Liver (tissue), 9 donors: ENCODE results near the gene P2RX5. TPM values are rescaled to one million over a fixed set of nuclear protein-coding genes. Genes with fewer than 3 reads are reported as not detected.

ENCODE experiments used
- DNase-seq: peaks from one replicate; pipeline ENCODE4 v3.0.0-alpha.2; 2017; ENCODE audit warnings: low spot score
- H3K27ac ChIP-seq, 2 donors: one replicate each; pipeline ENCODE4 v1.7.0; 2013; ENCODE audit warnings: inconsistent platforms in 2 of 2, low read length in 2 of 2, control low read depth in 1 of 2, low read depth in 1 of 2, mild to moderate bottlenecking in 1 of 2
- H3K27me3 ChIP-seq, 4 donors: one replicate each; pipeline versions ENCODE4 v1.6.1 to v1.7.0; 2013; ENCODE audit warnings: low read length in 3 of 4, inconsistent platforms in 1 of 4, mild to moderate bottlenecking in 1 of 4, moderate library complexity in 1 of 4; ENCODE audit not compliant: control insufficient read depth in 4 of 4, insufficient read depth in 4 of 4
- H3K36me3 ChIP-seq, 4 donors: one replicate each; pipeline versions ENCODE4 v1.6.1 to v1.7.0; 2013; ENCODE audit warnings: low read length in 3 of 4, mild to moderate bottlenecking in 3 of 4, low read depth in 1 of 4, moderate library complexity in 1 of 4; ENCODE audit not compliant: control insufficient read depth in 4 of 4, insufficient read depth in 3 of 4
- H3K4me1 ChIP-seq, 4 donors: one replicate each; pipeline versions ENCODE4 v1.6.1 to v1.7.0; 2013; ENCODE audit warnings: low read length in 3 of 4, mild to moderate bottlenecking in 3 of 4, moderate library complexity in 1 of 4; ENCODE audit not compliant: control insufficient read depth in 4 of 4, insufficient read depth in 4 of 4
- H3K4me3 ChIP-seq, 3 donors: one replicate each; pipeline versions ENCODE4 v1.6.1 to v1.7.0; 2013; ENCODE audit warnings: low read length in 3 of 3, control low read depth in 1 of 3, low read depth in 1 of 3, mild to moderate bottlenecking in 1 of 3
- H3K9ac ChIP-seq, 2 donors: one replicate each; pipeline ENCODE4 v1.7.0; 2013; ENCODE audit warnings: low read length in 2 of 2, mild to moderate bottlenecking in 2 of 2, moderate library complexity in 2 of 2, control low read depth in 1 of 2, low read depth in 1 of 2
- H3K9me3 ChIP-seq, 4 donors: one replicate each; pipeline versions ENCODE4 v1.6.1 to v1.7.0; 2013; ENCODE audit warnings: low read length in 3 of 4; ENCODE audit not compliant: control insufficient read depth in 4 of 4
- ATF3 ChIP-seq: IDR thresholded peaks from 2 replicates; pipeline ENCODE4 v1.6.1; 2016; ENCODE audit warnings: antibody characterized with exemption
- EGR1 ChIP-seq, 2 donors: IDR thresholded peaks; 2 replicates each; pipeline ENCODE4 v1.6.1; 2016 to 2018; ENCODE audit warnings: antibody characterized with exemption in 2 of 2, low read depth in 2 of 2
- FOXA2 ChIP-seq: IDR thresholded peaks from 2 replicates; pipeline ENCODE4 v1.6.1; 2016; ENCODE audit warnings: antibody characterized with exemption
- GABPA ChIP-seq, 2 donors: IDR thresholded peaks in 1 of 2; conservative IDR thresholded peaks in 1 of 2; 2 replicates each; pipeline ENCODE4 v1.6.1; 2016; ENCODE audit warnings: antibody characterized with exemption in 2 of 2, mild to moderate bottlenecking in 1 of 2, moderate library complexity in 1 of 2
- HNF4A ChIP-seq, 2 donors: conservative IDR thresholded peaks; 2 replicates each; pipeline ENCODE4 v1.6.1; 2016; ENCODE audit warnings: antibody characterized with exemption in 2 of 2, mild to moderate bottlenecking in 2 of 2
- JUND ChIP-seq, 2 donors: IDR thresholded peaks; 2 replicates each; pipeline ENCODE4 v1.6.1; 2016; ENCODE audit warnings: antibody characterized with exemption in 2 of 2
- NR2F2 ChIP-seq: IDR thresholded peaks from 2 replicates; pipeline ENCODE4 v1.6.1; 2016; ENCODE audit warnings: antibody characterized with exemption
- RAD21 ChIP-seq, 2 donors: IDR thresholded peaks; 2 replicates each; pipeline ENCODE4 v1.6.1; 2016; ENCODE audit warnings: antibody characterized with exemption in 2 of 2, mild to moderate bottlenecking in 2 of 2
- RXRA ChIP-seq, 2 donors: IDR thresholded peaks; 2 replicates each; pipeline ENCODE4 v1.6.1; 2017 to 2018; ENCODE audit warnings: antibody characterized with exemption in 2 of 2, mild to moderate bottlenecking in 1 of 2
- SP1 ChIP-seq: IDR thresholded peaks from 2 replicates; pipeline ENCODE4 v1.6.1; 2018; ENCODE audit warnings: antibody characterized with exemption, mild to moderate bottlenecking
- YY1 ChIP-seq: IDR thresholded peaks from 2 replicates; pipeline ENCODE4 v1.6.1; 2016; ENCODE audit warnings: antibody characterized with exemption, mild to moderate bottlenecking
- ZBTB33 ChIP-seq: IDR thresholded peaks from 2 replicates; pipeline ENCODE4 v1.6.1; 2016; ENCODE audit warnings: antibody characterized with exemption
- WGBS: extraction: QIAGEN DNeasy Blood & Tissue Kit; methylation state at CpG from one replicate; pipeline ENCODE4 v1.1.7; 2013; 5-methylcytosine and 5-hydroxymethylcytosine counted together
- polyA plus RNA-seq, 2 donors: library from polyadenylated mRNA; stranded (reverse) in 1 of 2; unstranded in 1 of 2; fragments of 200-250 nt in 1 of 2; fragments of >200 nt in 1 of 2; fragmentation: Nextera tagmentation in 1 of 2; extraction: Ambion mirVana in 1 of 2; gene quantifications; one replicate each; pipeline versions ENCODE4 v1.2.1 to v1.2.3, GENCODE V29; 2013 to 2015
- total RNA-seq, 2 donors: library from RNA; depleted of rRNA; stranded (reverse); fragments of >200 nt; gene quantifications; one replicate each; pipeline ENCODE4 v1.2.3, GENCODE V29; 2014
- TF ChIP-seq, protein P1 (sequence below): fragments of 150-350 bp; IDR thresholded peaks from 2 replicates; pipeline ENCODE4 v1.5.1; 2017; ENCODE audit warnings: improper control_type of control experiment, low read depth, low read length; ENCODE audit not compliant: missing input control
- TF ChIP-seq, protein P2 (sequence below): IDR thresholded peaks from 2 replicates; pipeline ENCODE4 v1.6.1; 2016; ENCODE audit warnings: antibody characterized with exemption, mild to moderate bottlenecking
- donor health status: healthy.
- donor health status: healthy.
- donor health status: healthy.
- donor health status: healthy.
- donor health status: healthy.

The P2RX5 gene
- total and polyA plus RNA-seq, 4 donors, result 0.31 to 1.8 (median 1.1) TPM

- H3K4me1 ChIP-seq, result no peaks in the 10 kb centered on the region
- no peak overlapping the region for H3K4me3 ChIP-seq
- TF ChIP-seq ZBTB33, result no peak
- no peak for TF ChIP-seq EGR1 (IDR thresholded peaks at IDR 0.05; ENCODE audit: low read depth in 2 of 2)
- no peak for TF ChIP-seq RAD21 (IDR thresholded peaks at IDR 0.05)
- TF ChIP-seq, protein P1, sequence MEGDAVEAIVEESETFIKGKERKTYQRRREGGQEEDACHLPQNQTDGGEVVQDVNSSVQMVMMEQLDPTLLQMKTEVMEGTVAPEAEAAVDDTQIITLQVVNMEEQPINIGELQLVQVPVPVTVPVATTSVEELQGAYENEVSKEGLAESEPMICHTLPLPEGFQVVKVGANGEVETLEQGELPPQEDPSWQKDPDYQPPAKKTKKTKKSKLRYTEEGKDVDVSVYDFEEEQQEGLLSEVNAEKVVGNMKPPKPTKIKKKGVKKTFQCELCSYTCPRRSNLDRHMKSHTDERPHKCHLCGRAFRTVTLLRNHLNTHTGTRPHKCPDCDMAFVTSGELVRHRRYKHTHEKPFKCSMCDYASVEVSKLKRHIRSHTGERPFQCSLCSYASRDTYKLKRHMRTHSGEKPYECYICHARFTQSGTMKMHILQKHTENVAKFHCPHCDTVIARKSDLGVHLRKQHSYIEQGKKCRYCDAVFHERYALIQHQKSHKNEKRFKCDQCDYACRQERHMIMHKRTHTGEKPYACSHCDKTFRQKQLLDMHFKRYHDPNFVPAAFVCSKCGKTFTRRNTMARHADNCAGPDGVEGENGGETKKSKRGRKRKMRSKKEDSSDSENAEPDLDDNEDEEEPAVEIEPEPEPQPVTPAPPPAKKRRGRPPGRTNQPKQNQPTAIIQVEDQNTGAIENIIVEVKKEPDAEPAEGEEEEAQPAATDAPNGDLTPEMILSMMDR, result no peak
- TF ChIP-seq RXRA (IDR thresholded peaks at IDR 0.05), result no peak
- TF ChIP-seq FOXA2, result no peak
- TF ChIP-seq SP1, result no peak
- no peak for TF ChIP-seq ATF3
- TF ChIP-seq, protein P2, sequence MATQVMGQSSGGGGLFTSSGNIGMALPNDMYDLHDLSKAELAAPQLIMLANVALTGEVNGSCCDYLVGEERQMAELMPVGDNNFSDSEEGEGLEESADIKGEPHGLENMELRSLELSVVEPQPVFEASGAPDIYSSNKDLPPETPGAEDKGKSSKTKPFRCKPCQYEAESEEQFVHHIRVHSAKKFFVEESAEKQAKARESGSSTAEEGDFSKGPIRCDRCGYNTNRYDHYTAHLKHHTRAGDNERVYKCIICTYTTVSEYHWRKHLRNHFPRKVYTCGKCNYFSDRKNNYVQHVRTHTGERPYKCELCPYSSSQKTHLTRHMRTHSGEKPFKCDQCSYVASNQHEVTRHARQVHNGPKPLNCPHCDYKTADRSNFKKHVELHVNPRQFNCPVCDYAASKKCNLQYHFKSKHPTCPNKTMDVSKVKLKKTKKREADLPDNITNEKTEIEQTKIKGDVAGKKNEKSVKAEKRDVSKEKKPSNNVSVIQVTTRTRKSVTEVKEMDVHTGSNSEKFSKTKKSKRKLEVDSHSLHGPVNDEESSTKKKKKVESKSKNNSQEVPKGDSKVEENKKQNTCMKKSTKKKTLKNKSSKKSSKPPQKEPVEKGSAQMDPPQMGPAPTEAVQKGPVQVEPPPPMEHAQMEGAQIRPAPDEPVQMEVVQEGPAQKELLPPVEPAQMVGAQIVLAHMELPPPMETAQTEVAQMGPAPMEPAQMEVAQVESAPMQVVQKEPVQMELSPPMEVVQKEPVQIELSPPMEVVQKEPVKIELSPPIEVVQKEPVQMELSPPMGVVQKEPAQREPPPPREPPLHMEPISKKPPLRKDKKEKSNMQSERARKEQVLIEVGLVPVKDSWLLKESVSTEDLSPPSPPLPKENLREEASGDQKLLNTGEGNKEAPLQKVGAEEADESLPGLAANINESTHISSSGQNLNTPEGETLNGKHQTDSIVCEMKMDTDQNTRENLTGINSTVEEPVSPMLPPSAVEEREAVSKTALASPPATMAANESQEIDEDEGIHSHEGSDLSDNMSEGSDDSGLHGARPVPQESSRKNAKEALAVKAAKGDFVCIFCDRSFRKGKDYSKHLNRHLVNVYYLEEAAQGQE, result no peak
- no peak for TF ChIP-seq NR2F2
- no peak for TF ChIP-seq JUND (IDR thresholded peaks at IDR 0.05)
- no peak for TF ChIP-seq GABPA (IDR thresholded peaks at IDR 0.05 in 1 of 2, conservative IDR thresholded peaks at IDR 0.05 in 1 of 2)
- DNase-seq, result no peak
- no peaks in the 10 kb centered on the region for H3K36me3 ChIP-seq
- no peaks in the 10 kb centered on the region for H3K9me3 ChIP-seq
- 89% methylated on average over 12 of the region's 12 CpGs for WGBS
- no peak overlapping the region for H3K9ac ChIP-seq
- H3K27ac ChIP-seq, result no peak overlapping the region
- H3K27me3 ChIP-seq, result no peaks in the 10 kb centered on the region
These were observed 13.9 kb downstream of the P2RX5 start for GRCh38 chr17:3682033-3682432.

DNA sequence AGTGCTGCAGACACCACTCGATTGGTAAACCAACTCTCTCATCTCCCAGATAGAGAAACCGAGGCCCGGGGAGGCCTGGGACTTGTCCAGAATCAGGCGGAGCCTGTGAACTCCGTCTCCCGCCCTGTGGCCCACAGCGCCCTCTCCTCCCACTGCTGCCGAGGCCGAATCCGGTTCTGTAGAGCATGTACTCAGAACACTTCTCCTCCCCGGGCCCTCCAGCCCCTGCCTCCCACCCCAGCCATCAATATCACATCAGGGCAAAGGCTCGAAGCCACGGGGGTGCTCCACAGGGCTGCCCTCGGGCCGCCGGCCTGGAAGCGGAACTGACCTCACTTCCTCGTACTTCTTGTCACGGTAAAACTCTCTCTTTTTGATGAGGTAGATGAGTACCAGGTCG is 14.4 kb downstream of the P2RX5 start:
- no peaks in the 10 kb centered on the region for H3K4me1 ChIP-seq
- H3K27ac ChIP-seq, result no peak overlapping the region
- no peaks in the 10 kb centered on the region for H3K27me3 ChIP-seq
- no peak for DNase-seq
- no peak overlapping the region for H3K4me3 ChIP-seq
- no peak for TF ChIP-seq SP1
- no peak for TF ChIP-seq HNF4A (conservative IDR thresholded peaks at IDR 0.05)
- TF ChIP-seq JUND (IDR thresholded peaks at IDR 0.05), result no peak
- TF ChIP-seq ATF3, result no peak
- no peak for TF ChIP-seq YY1
- no peak for TF ChIP-seq RXRA (IDR thresholded peaks at IDR 0.05)
- TF ChIP-seq GABPA (IDR thresholded peaks at IDR 0.05 in 1 of 2, conservative IDR thresholded peaks at IDR 0.05 in 1 of 2), result no peak
- no peak for TF ChIP-seq FOXA2
- WGBS, result 81% methylated on average over 20 of the region's 20 CpGs
- no peak overlapping the region for H3K9ac ChIP-seq
- H3K36me3 ChIP-seq, result no peaks in the 10 kb centered on the region
- no peaks in the 10 kb centered on the region for H3K9me3 ChIP-seq
